ENCODE data around the gene MAD2L2. TPM values are rescaled to one million over a fixed set of nuclear protein-coding genes. Genes with fewer than 3 reads are reported as not detected.

MAD2L2 gene
- total RNA-seq, 1 donor from 2014 or later, result 19.8 TPM

GRCh38 chr1:11685210-11685752 is 4.3 kb upstream of the MAD2L2 start:
- Histone ChIP-seq H3K36me3 (ENCODE audit: control insufficient read depth in 3 of 3, insufficient read depth in 3 of 3, low read length in 3 of 3) (no peaks in the 10 kb centered on the region), H3K27me3 (ENCODE audit: control insufficient read depth in 3 of 3, insufficient read depth in 3 of 3, low read length in 3 of 3) (peaks cover 11 to 21% (median 15%) of the 10 kb centered on the region in 3 donors), H3K9me3 (ENCODE audit: control insufficient read depth in 3 of 3, low read length in 3 of 3) (no peaks in the 10 kb centered on the region), H3K4me1 (ENCODE audit: control insufficient read depth in 3 of 3, insufficient read depth in 3 of 3, low read length in 3 of 3) (peaks cover 7 to 10% (median 7%) of the 10 kb centered on the region in 3 donors), H3K27ac (ENCODE audit: low read depth, low read length) (no peak overlapping the region), H3K4me3 (ENCODE audit: low read length in 3 of 3) (no peak overlapping the region), H3K9ac (ENCODE audit: low read depth in 1 of 3, low read length in 3 of 3) (no peak overlapping the region)

- Histone ChIP-seq H3K27ac (ENCODE audit: low read depth, low read length) (no peak overlapping the region), H3K4me1 (ENCODE audit: control insufficient read depth in 3 of 3, insufficient read depth in 3 of 3, low read length in 3 of 3) (peaks cover 9 to 12% (median 9%) of the 10 kb centered on the region in 3 donors), H3K9me3 (ENCODE audit: control insufficient read depth in 3 of 3, low read length in 3 of 3) (no peaks in the 10 kb centered on the region), H3K27me3 (ENCODE audit: control insufficient read depth in 3 of 3, insufficient read depth in 3 of 3, low read length in 3 of 3) (peaks cover 3 to 12% (median 6%) of the 10 kb centered on the region in 3 donors), H3K9ac (ENCODE audit: low read depth in 1 of 3, low read length in 3 of 3) (no peak overlapping the region), H3K36me3 (ENCODE audit: control insufficient read depth in 3 of 3, insufficient read depth in 3 of 3, low read length in 3 of 3) (no peaks in the 10 kb centered on the region), H3K4me3 (ENCODE audit: low read length in 3 of 3) (no peak overlapping the region)
Measured at GRCh38 chr1:11684070-11684469, 3.1 kb upstream of the MAD2L2 start.

- Histone ChIP-seq H3K27me3 (ENCODE audit: control insufficient read depth in 3 of 3, insufficient read depth in 3 of 3, low read length in 3 of 3) (peaks cover 0 to 3% (median 0%) of the 10 kb centered on the region in 3 donors), H3K9me3 (ENCODE audit: control insufficient read depth in 3 of 3, low read length in 3 of 3) (no peaks in the 10 kb centered on the region), H3K27ac (ENCODE audit: low read depth, low read length) (no peak overlapping the region), H3K4me1 (ENCODE audit: control insufficient read depth in 3 of 3, insufficient read depth in 3 of 3, low read length in 3 of 3) (peaks cover 9 to 12% (median 9%) of the 10 kb centered on the region in 3 donors), H3K4me3 (ENCODE audit: low read length in 3 of 3) (no peak overlapping the region), H3K9ac (ENCODE audit: low read depth in 1 of 3, low read length in 3 of 3) (no peak overlapping the region), H3K36me3 (ENCODE audit: control insufficient read depth in 3 of 3, insufficient read depth in 3 of 3, low read length in 3 of 3) (no peaks in the 10 kb centered on the region)
Measured at GRCh38 chr1:11682799-11683198, 1.9 kb upstream of the MAD2L2 start.

DNA sequence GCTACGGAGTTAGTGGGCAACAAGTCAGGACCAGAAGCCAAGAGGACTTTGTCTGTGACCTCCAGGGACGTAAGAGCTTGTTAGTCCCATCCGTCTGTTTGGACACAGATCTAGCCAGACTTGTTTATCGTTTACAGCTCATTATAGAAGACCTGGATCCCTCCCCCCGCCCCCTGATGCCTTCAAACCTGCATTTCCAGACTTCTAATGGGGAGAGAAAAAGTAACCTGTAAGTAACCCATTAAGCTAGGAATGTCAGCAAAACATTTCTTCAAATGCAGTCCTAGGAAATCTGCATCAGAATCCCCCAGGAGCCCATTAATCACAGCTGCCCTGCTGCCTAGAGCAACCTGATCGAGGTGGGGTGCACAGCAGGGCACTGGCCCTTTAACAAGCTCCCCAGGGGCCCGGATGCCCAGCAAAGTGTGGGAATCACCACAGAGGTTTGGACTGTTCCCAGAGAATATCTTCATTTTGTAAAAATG is 1.4 kb upstream of the MAD2L2 start:
- no peak overlapping the region for H3K4me3 ChIP-seq (ENCODE audit: low read length in 3 of 3)
- no peaks in the 10 kb centered on the region for H3K36me3 ChIP-seq (ENCODE audit: control insufficient read depth in 3 of 3, insufficient read depth in 3 of 3, low read length in 3 of 3)
- peaks cover 9 to 12% (median 9%) of the 10 kb centered on the region in 3 donors for H3K4me1 ChIP-seq (ENCODE audit: control insufficient read depth in 3 of 3, insufficient read depth in 3 of 3, low read length in 3 of 3)
- no peak overlapping the region for H3K9ac ChIP-seq (ENCODE audit: low read depth in 1 of 3, low read length in 3 of 3)
- no peaks in the 10 kb centered on the region for H3K9me3 ChIP-seq (ENCODE audit: control insufficient read depth in 3 of 3, low read length in 3 of 3)
- no peaks in the 10 kb centered on the region for H3K27me3 ChIP-seq (ENCODE audit: control insufficient read depth in 3 of 3, insufficient read depth in 3 of 3, low read length in 3 of 3)
- H3K27ac ChIP-seq (ENCODE audit: low read depth, low read length), result no peak overlapping the region

DNA sequence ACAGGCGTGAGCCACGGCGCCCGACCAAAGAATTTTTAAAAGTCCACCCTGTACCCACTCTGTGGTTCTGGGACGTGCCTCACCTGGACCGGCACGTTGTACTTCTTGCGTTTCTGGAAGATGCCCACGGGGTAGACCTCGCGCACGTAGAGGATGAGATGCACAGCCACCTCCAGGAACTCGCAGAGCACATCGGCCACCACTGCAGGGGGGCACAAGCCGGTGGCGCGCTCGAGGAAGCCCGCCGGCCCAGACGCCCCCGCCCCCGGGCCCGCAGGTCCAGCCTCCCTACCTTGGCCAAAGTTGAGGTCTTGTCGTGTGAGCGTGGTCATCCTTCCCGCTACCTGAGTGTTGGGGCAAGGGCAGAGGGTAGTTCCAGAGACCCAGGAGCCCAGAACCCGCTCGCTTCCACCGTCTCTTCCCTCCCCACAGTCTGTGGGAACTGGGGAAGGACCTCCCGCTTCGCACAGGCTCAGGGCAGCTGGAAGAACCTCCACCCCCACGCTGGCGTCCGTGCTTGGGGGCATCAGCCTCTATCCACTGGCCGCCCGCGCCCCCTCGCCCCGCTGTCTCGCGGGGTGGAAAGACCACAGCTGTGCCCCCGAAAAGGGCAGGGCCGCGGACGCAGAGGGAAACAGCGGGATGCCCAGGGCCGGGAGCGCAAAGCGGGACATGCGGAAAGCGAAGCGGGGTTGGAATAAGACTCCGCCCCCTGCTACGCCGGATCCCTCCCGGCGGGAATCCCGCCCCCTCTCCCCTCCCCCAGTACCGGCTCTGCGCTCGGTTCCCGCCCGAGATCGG is 478 bp downstream of the MAD2L2 start:
- Histone ChIP-seq H3K27me3 (ENCODE audit: control insufficient read depth in 3 of 3, insufficient read depth in 3 of 3, low read length in 3 of 3) (no peaks in the 10 kb centered on the region), H3K4me1 (ENCODE audit: control insufficient read depth in 3 of 3, insufficient read depth in 3 of 3, low read length in 3 of 3) (peaks cover 9 to 12% (median 10%) of the 10 kb centered on the region in 3 donors)

GRCh38 chr1:11678442-11678841 is 2.5 kb downstream of the MAD2L2 start:
- peaks cover 9 to 12% (median 10%) of the 10 kb centered on the region in 3 donors for H3K4me1 ChIP-seq (ENCODE audit: control insufficient read depth in 3 of 3, insufficient read depth in 3 of 3, low read length in 3 of 3)
- no peaks in the 10 kb centered on the region for H3K27me3 ChIP-seq (ENCODE audit: control insufficient read depth in 3 of 3, insufficient read depth in 3 of 3, low read length in 3 of 3)
- no peaks in the 10 kb centered on the region for H3K9me3 ChIP-seq (ENCODE audit: control insufficient read depth in 3 of 3, low read length in 3 of 3)
- H3K36me3 ChIP-seq (ENCODE audit: control insufficient read depth in 3 of 3, insufficient read depth in 3 of 3, low read length in 3 of 3), result peaks cover 16 to 22% (median 16%) of the 10 kb centered on the region in 3 donors
- no peak overlapping the region for H3K27ac ChIP-seq (ENCODE audit: low read depth, low read length)
- no peak overlapping the region for H3K4me3 ChIP-seq (ENCODE audit: low read length in 3 of 3)
- no peak overlapping the region for H3K9ac ChIP-seq (ENCODE audit: low read depth in 1 of 3, low read length in 3 of 3)

More for the DNA sequence above, 478 bp downstream of the MAD2L2 start:
- Histone ChIP-seq H3K4me3 (ENCODE audit: low read length in 3 of 3) (peak overlapping the region; percentile 86 to 90 (median 86)), H3K36me3 (ENCODE audit: control insufficient read depth in 3 of 3, insufficient read depth in 3 of 3, low read length in 3 of 3) (peaks cover 6 to 13% (median 9%) of the 10 kb centered on the region in 3 donors), H3K9ac (ENCODE audit: low read depth in 1 of 3, low read length in 3 of 3) (peak overlapping the region; percentile 82 to 83 (median 82)), H3K27ac (ENCODE audit: low read depth, low read length) (peak overlapping the region; percentile 68), H3K9me3 (ENCODE audit: control insufficient read depth in 3 of 3, low read length in 3 of 3) (no peaks in the 10 kb centered on the region)

DNA sequence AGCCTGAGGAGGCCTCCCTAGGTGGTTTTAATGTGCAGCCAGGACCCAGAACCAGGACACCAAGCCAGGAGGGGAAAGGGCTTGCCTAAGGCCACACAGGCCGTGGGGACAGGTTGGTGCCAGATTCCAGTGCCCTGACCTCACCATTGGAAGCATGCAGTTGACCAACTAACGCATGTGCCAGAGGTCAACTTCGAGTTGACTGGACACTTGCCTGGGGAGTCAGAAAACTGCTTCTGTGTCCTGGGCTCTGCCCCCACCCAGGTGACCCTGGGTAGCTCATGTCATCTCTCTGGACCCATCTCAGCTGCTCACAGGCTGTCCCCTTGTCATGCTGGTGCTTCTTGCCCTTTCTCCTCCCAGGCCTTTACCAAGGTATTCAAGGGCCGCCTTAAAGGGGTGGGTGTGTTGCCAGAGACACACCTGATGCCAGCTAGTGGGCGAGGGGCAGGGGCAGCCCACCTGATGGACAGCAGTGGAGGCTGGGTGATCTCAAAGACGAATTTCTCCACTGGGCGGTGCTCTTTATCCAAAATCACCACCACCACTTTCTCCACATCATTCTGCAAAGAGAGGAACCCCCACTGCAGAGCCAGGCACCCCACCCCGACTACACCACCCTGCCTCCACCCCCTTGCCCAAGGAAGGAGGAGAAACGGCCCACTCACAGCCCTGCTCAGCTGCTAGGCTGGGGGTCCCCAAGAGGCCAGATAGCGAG is 4.4 kb downstream of the MAD2L2 start:
- Histone ChIP-seq H3K9me3 (ENCODE audit: control insufficient read depth in 3 of 3, low read length in 3 of 3) (no peaks in the 10 kb centered on the region), H3K9ac (ENCODE audit: low read depth in 1 of 3, low read length in 3 of 3) (no peak overlapping the region), H3K27me3 (ENCODE audit: control insufficient read depth in 3 of 3, insufficient read depth in 3 of 3, low read length in 3 of 3) (no peaks in the 10 kb centered on the region), H3K4me3 (ENCODE audit: low read length in 3 of 3) (no peak overlapping the region), H3K27ac (ENCODE audit: low read depth, low read length) (no peak overlapping the region), H3K4me1 (ENCODE audit: control insufficient read depth in 3 of 3, insufficient read depth in 3 of 3, low read length in 3 of 3) (peaks cover 6 to 10% (median 7%) of the 10 kb centered on the region in 3 donors), H3K36me3 (ENCODE audit: control insufficient read depth in 3 of 3, insufficient read depth in 3 of 3, low read length in 3 of 3) (peaks cover 24 to 29% (median 27%) of the 10 kb centered on the region in 3 donors)

- no peaks in the 10 kb centered on the region for H3K9me3 ChIP-seq (ENCODE audit: control insufficient read depth in 3 of 3, low read length in 3 of 3)
- no peaks in the 10 kb centered on the region for H3K27me3 ChIP-seq (ENCODE audit: control insufficient read depth in 3 of 3, insufficient read depth in 3 of 3, low read length in 3 of 3)
- H3K9ac ChIP-seq (ENCODE audit: low read depth in 1 of 3, low read length in 3 of 3), result no peak overlapping the region
- no peak overlapping the region for H3K4me3 ChIP-seq (ENCODE audit: low read length in 3 of 3)
- H3K4me1 ChIP-seq (ENCODE audit: control insufficient read depth in 3 of 3, insufficient read depth in 3 of 3, low read length in 3 of 3), result peaks cover 2 to 4% (median 3%) of the 10 kb centered on the region in 3 donors
- no peak overlapping the region for H3K27ac ChIP-seq (ENCODE audit: low read depth, low read length)
- H3K36me3 ChIP-seq (ENCODE audit: control insufficient read depth in 3 of 3, insufficient read depth in 3 of 3, low read length in 3 of 3), result peaks cover 26 to 33% (median 27%) of the 10 kb centered on the region in 3 donors
Measured at GRCh38 chr1:11675325-11675724, 5.6 kb downstream of the MAD2L2 start.

DNA sequence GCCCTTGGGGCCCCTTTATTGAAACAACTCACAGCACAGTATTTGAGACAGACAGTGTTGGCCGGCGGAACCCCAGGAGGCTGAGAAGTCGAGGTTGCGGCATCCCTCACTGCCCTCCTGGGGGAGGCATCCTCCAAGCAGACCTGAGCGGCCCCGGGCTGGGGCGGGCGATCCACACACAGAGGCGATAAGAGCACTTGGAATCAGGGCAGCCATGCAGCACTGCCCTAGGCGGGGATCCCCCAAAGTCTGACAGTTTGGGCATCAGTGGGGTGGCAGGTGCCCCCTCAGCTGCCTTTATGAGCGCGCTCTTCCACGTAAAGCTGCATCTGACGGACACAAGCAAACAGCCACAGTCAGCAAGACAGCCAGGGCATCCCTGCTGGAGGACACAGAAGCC is 6.5 kb downstream of the MAD2L2 start:
- Histone ChIP-seq H3K4me3 (ENCODE audit: low read length in 3 of 3) (no peak overlapping the region), H3K9ac (ENCODE audit: low read depth in 1 of 3, low read length in 3 of 3) (no peak overlapping the region), H3K27ac (ENCODE audit: low read depth, low read length) (no peak overlapping the region), H3K36me3 (ENCODE audit: control insufficient read depth in 3 of 3, insufficient read depth in 3 of 3, low read length in 3 of 3) (peaks cover 26 to 35% (median 27%) of the 10 kb centered on the region in 3 donors), H3K4me1 (ENCODE audit: control insufficient read depth in 3 of 3, insufficient read depth in 3 of 3, low read length in 3 of 3) (peaks cover 0 to 2% (median 0%) of the 10 kb centered on the region in 3 donors), H3K9me3 (ENCODE audit: control insufficient read depth in 3 of 3, low read length in 3 of 3) (no peaks in the 10 kb centered on the region), H3K27me3 (ENCODE audit: control insufficient read depth in 3 of 3, insufficient read depth in 3 of 3, low read length in 3 of 3) (no peaks in the 10 kb centered on the region)
